Sigmoid colon (tissue), 7 donors: Measurements from ENCODE around the gene FSCN2. TPM values are rescaled to one million over a fixed set of nuclear protein-coding genes. Genes with fewer than 3 reads are reported as not detected.

ENCODE experiments used
- DNase-seq: peaks from one replicate; pipeline ENCODE4 v3.0.0-alpha.2; 2019
- H3K27ac ChIP-seq, 4 donors: fragments of 200-600 bp; sonication (generic); one replicate each; pipeline ENCODE4 v1.5.1; 2016 to 2019; ENCODE audit warnings: mild to moderate bottlenecking in 1 of 4
- H3K27me3 ChIP-seq, 3 donors: fragments of 200-600 bp; sonication (generic); one replicate each; pipeline ENCODE4 v1.5.1; 2019; ENCODE audit warnings: mild to moderate bottlenecking in 1 of 3
- H3K36me3 ChIP-seq, 4 donors: fragments of 200-600 bp; sonication (generic); one replicate each; pipeline ENCODE4 v1.5.1; 2016 to 2019
- H3K4me1 ChIP-seq, 4 donors: fragments of 200-600 bp; sonication (generic); one replicate each; pipeline ENCODE4 v1.5.1; 2017 to 2019
- H3K4me3 ChIP-seq, 4 donors: fragments of 200-600 bp; sonication (generic); one replicate each; pipeline ENCODE4 v1.5.1; 2017 to 2019; ENCODE audit warnings: mild to moderate bottlenecking in 2 of 4, moderate library complexity in 1 of 4
- H3K9me3 ChIP-seq, 4 donors: fragments of 200-600 bp in 3 of 4; sonication (generic) in 3 of 4; one replicate each; pipeline versions ENCODE4 v1.5.1 to v1.6.1; 2013 to 2019
- EP300 ChIP-seq, 4 donors: sonication (generic); formaldehyde crosslinking; IDR thresholded peaks; one replicate each; pipeline ENCODE4 v1.6.1; 2017; ENCODE audit warnings: antibody characterized with exemption in 4 of 4
- POLR2A ChIP-seq, 2 donors: fragments of 450-650 bp; IDR thresholded peaks; one replicate each; pipeline ENCODE4 v1.6.1; 2016; ENCODE audit warnings: antibody characterized with exemption in 2 of 2, mild to moderate bottlenecking in 2 of 2, moderate library complexity in 2 of 2
- POLR2AphosphoS5 ChIP-seq, 4 donors: sonication (generic); formaldehyde crosslinking; IDR thresholded peaks; one replicate each; pipeline ENCODE4 v1.6.1; 2017; ENCODE audit warnings: antibody characterized with exemption in 4 of 4
- WGBS, 2 donors: extraction: QIAGEN DNeasy Blood & Tissue Kit; methylation state at CpG; one replicate each; pipeline ENCODE4 v1.1.7; 2013; 5-methylcytosine and 5-hydroxymethylcytosine counted together
- intact Hi-C: fragments of 100-400 bp; cut with DNase I; formaldehyde crosslinking; loops from one replicate; pipeline ENCODE4 v1.15.1; 2023
- polyA plus RNA-seq, 3 donors: library from polyadenylated mRNA; stranded (reverse); fragments of 200-250 nt; gene quantifications; one replicate each; pipeline ENCODE4 v1.2.3, GENCODE V29; 2013
- total RNA-seq, 4 donors: library from RNA; depleted of rRNA; stranded (reverse); fragments of >200 nt; gene quantifications; one replicate each; pipeline ENCODE4 v1.1.0, GENCODE V29; 2016
- TF ChIP-seq, protein P1 (sequence below), 4 experiments: fragments of 450-650 bp in 3 of 4; fragments of 200-600 bp in 1 of 4; IDR thresholded peaks; one replicate each; pipeline ENCODE4 v1.5.1; 2016 to 2019; ENCODE audit warnings: antibody characterized with exemption in 4 of 4, mild to moderate bottlenecking in 3 of 4, moderate library complexity in 2 of 4
- donor health status: healthy with polysubstance abuse.
- donor health status: Bipolar disorder and iron deficiency.
- donor health status: healthy.

The FSCN2 gene
- total and polyA plus RNA-seq, 7 donors = 0.33 to 2.3 (median 1.0) TPM; not detected in 3

DNA sequence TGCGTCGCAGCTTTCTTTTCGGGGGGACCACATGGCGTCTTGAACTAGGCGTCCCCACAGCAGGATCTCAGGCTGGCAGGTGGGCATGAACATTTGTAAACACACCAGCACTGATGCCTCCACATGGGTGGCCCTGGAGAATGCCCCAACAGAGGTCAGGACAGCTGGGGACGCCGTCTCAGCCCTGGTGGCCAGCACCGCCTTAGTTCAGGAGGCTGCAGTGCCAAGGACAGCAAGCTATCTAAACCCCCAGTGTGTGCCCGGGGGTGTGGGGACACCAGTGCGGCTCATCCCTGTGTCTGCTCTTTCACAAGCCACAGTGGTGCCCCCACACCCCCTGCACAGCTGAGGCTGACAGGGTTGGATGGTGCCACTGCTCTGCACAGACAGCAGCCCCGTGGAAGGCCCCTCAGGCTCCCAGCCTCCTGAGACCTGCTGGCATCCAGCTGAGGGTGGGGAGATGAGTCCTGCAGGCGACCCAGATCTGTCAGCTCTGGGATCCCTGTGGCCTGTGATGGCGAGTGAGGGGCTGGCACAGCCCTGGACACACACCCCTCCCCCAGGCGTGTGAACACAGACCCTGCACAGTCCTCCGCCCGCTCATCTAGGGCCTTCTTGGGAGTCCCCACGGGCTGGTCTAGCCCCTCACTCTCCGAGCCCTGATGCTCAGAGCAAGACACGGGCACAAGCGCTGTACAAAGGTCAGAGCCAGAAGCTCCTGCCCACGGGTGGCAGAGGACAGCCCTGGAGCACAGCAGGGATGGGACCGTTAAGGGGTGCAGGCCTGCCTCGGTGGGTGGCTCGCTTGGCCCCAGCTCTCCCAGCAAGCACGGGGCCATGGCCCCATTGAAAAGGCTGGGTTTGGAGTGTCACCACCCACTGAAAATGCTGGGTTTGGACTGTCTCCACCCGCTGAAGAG, 10.7 kb downstream of the FSCN2 start:
- peaks cover 0 to 15% (median 13%) of the 10 kb centered on the region in 4 donors for H3K4me1 ChIP-seq
- intact Hi-C loops = no loop called here
- DNase-seq = no peak
- 87 to 89% methylated on average over 26 of the region's 26 CpGs for WGBS, 2 donors
- no peaks in the 10 kb centered on the region for H3K9me3 ChIP-seq
- TF ChIP-seq, protein P1, sequence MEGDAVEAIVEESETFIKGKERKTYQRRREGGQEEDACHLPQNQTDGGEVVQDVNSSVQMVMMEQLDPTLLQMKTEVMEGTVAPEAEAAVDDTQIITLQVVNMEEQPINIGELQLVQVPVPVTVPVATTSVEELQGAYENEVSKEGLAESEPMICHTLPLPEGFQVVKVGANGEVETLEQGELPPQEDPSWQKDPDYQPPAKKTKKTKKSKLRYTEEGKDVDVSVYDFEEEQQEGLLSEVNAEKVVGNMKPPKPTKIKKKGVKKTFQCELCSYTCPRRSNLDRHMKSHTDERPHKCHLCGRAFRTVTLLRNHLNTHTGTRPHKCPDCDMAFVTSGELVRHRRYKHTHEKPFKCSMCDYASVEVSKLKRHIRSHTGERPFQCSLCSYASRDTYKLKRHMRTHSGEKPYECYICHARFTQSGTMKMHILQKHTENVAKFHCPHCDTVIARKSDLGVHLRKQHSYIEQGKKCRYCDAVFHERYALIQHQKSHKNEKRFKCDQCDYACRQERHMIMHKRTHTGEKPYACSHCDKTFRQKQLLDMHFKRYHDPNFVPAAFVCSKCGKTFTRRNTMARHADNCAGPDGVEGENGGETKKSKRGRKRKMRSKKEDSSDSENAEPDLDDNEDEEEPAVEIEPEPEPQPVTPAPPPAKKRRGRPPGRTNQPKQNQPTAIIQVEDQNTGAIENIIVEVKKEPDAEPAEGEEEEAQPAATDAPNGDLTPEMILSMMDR (IDR thresholded peaks at IDR 0.05) = no peak
- TF ChIP-seq EP300 (IDR thresholded peaks at IDR 0.05) = no peak
- no peak for TF ChIP-seq POLR2AphosphoS5 (IDR thresholded peaks at IDR 0.05)
- no peak for TF ChIP-seq POLR2A (IDR thresholded peaks at IDR 0.05)
- no peak overlapping the region for H3K27ac ChIP-seq
- H3K4me3 ChIP-seq = no peak overlapping the region
- peaks cover 0 to 45% (median 28%) of the 10 kb centered on the region in 4 donors for H3K36me3 ChIP-seq
- H3K27me3 ChIP-seq = peaks cover 19 to 39% (median 38%) of the 10 kb centered on the region in 3 donors

DNA sequence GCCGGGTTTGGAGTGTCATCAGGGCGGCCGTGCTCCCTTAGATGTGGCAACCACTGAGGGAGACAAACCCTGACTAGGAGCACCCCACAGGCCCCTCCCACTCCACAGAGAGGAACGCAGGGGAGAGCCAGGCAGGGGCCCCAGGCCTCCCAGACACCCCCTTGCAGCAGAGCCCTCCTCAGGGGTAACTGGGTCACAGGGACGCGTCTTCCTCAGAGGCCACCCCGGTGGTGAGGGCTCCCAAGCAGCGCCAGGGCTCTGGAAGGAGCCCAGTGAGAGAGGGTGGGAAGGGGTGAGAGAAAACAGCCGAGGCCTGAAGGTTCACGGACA, 11.4 kb downstream of the FSCN2 start:
- intact Hi-C loops = no loop called here
- Histone ChIP-seq H3K4me1 (peaks cover 0 to 15% (median 13%) of the 10 kb centered on the region in 4 donors), H3K27ac (no peak overlapping the region), H3K4me3 (no peak overlapping the region), H3K9me3 (no peaks in the 10 kb centered on the region), H3K27me3 (peaks cover 19 to 33% (median 32%) of the 10 kb centered on the region in 3 donors), H3K36me3 (peaks cover 0 to 51% (median 31%) of the 10 kb centered on the region in 4 donors)
- DNase-seq = no peak
- WGBS, 2 donors = 85 to 87% methylated on average over 10 of the region's 10 CpGs
- TF ChIP-seq POLR2A (IDR thresholded peaks at IDR 0.05) = no peak
- TF ChIP-seq, protein P1 (IDR thresholded peaks at IDR 0.05) = no peak
- TF ChIP-seq EP300 (IDR thresholded peaks at IDR 0.05) = no peak
- TF ChIP-seq POLR2AphosphoS5 (IDR thresholded peaks at IDR 0.05) = no peak

DNA sequence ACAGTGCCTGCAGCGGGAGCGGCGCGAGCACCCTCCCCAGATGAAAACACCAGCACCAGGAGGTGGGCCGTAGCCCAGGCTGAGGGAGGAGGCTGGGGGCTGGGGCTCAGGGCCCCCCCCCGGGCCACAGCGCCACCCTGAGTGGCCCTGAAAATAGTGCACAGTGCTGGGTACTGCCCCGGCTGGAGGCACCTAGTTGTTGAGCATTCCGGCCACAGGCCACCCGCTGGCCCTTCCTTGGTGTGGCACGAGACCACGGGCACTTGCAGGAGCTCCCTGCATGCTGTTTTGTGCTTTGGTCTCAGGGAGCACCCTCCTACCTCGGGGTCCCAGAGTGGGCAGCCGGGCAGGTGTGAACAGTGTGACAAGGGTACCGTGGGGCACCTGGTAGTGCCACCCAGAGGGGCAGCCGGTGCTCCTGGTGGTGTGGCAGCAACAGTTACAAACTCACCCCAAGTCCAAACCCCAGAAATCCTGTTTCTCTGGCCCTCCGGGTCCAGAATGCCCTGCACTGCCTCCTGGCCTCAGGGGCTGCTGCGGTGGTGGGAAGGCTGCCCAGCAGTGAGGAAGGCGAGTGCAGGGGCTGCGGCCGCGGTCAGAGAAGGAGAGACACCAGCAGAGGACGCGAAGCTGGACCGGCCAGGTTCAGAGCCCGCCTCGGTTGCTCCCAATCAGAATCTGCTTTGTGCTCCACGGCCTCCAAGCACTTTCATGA, 11.9 kb downstream of the FSCN2 start:
- no peak for TF ChIP-seq EP300 (IDR thresholded peaks at IDR 0.05)
- TF ChIP-seq POLR2A (IDR thresholded peaks at IDR 0.05) = no peak
- TF ChIP-seq, protein P1 (IDR thresholded peaks at IDR 0.05) = no peak
- no peak for TF ChIP-seq POLR2AphosphoS5 (IDR thresholded peaks at IDR 0.05)
- Histone ChIP-seq H3K9me3 (no peaks in the 10 kb centered on the region), H3K36me3 (peaks cover 0 to 57% (median 34%) of the 10 kb centered on the region in 4 donors), H3K4me3 (no peak overlapping the region), H3K27ac (no peak overlapping the region), H3K27me3 (peaks cover 19 to 27% (median 26%) of the 10 kb centered on the region in 3 donors), H3K4me1 (peaks cover 0 to 15% (median 13%) of the 10 kb centered on the region in 4 donors)
- 96% methylated on average over 28 of the region's 28 CpGs for WGBS, 2 donors
- DNase-seq = no peak
- intact Hi-C loops = no loop called here

DNA sequence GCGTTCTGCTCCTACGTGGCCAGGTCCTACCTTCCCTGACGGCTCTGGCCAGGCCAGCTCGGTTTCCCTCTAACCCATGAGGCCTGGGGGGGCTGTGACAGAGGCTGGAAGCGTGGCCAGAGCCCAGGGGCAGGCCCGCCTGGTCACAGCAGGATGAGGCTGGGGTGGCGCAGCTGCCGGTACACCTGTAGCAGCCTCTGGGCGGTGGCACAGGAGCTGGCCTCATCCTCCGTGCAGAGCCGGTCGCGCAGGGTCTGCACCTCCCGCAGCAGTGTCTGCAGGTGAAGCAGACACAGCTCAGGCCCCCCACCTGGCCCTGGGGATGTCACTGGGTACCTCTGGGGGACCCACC, 12.5 kb downstream of the FSCN2 start:
- H3K4me3 ChIP-seq = no peak overlapping the region
- no peak overlapping the region for H3K27ac ChIP-seq
- TF ChIP-seq POLR2A (IDR thresholded peaks at IDR 0.05) (no peak), EP300 (IDR thresholded peaks at IDR 0.05) (no peak), POLR2AphosphoS5 (IDR thresholded peaks at IDR 0.05) (no peak)
- TF ChIP-seq, protein P1 (IDR thresholded peaks at IDR 0.05) = no peak
- DNase-seq = no peak
- intact Hi-C loops = no loop called here
- peaks cover 0 to 62% (median 39%) of the 10 kb centered on the region in 4 donors for H3K36me3 ChIP-seq
- H3K9me3 ChIP-seq = no peaks in the 10 kb centered on the region
- peaks cover 0 to 15% (median 13%) of the 10 kb centered on the region in 4 donors for H3K4me1 ChIP-seq
- WGBS, 2 donors = 94 to 97% methylated on average over 14 of the region's 14 CpGs
- H3K27me3 ChIP-seq = peaks cover 19 to 26% (median 23%) of the 10 kb centered on the region in 3 donors
